Right lobe of liver (tissue), 6 donors: ENCODE results near the gene ITGA5. TPM values are rescaled to one million over a fixed set of nuclear protein-coding genes. Genes with fewer than 3 reads are reported as not detected.

ENCODE experiments used
- ATAC-seq, 4 donors: fragments of 200-7000 bp; cut with Tn5 transposase; one replicate each; pipeline ENCODE4 v1.9.1; 2020; ENCODE audit warnings: mild to moderate bottlenecking in 4 of 4, moderate library complexity in 4 of 4
- DNase-seq, 3 donors: peaks; one replicate each; pipeline ENCODE4 v3.0.0-alpha.2; 2020
- H3K27ac ChIP-seq, 3 donors: fragments of 200-600 bp; one replicate each; pipeline ENCODE4 v1.8.0; 2022
- H3K27me3 ChIP-seq, 2 donors: fragments of 200-600 bp; one replicate each; pipeline ENCODE4 v1.8.0; 2022
- H3K36me3 ChIP-seq, 4 donors: fragments of 200-600 bp; sonication (generic) in 1 of 4; one replicate each; pipeline versions ENCODE4 v1.5.1 to v1.8.0; 2017 to 2022; ENCODE audit warnings: control low read depth in 1 of 4
- H3K4me1 ChIP-seq, 4 donors: fragments of 200-600 bp; sonication (generic) in 1 of 4; one replicate each; pipeline versions ENCODE4 v1.5.1 to v1.8.0; 2017 to 2022; ENCODE audit warnings: control low read depth in 1 of 4
- H3K4me3 ChIP-seq, 3 donors: fragments of 200-600 bp; one replicate each; pipeline ENCODE4 v1.8.0; 2022
- H3K9me3 ChIP-seq, 4 donors: fragments of 200-600 bp; sonication (generic) in 1 of 4; one replicate each; pipeline versions ENCODE4 v1.5.1 to v1.8.0; 2017 to 2022; ENCODE audit warnings: control low read depth in 1 of 4
- CTCF ChIP-seq, 4 donors: fragments of 200-600 bp in 3 of 4; fragments of 450-650 bp in 1 of 4; IDR thresholded peaks; one replicate each; pipeline versions ENCODE4 v1.5.1 to v1.8.0; 2016 to 2022; ENCODE audit warnings: antibody characterized with exemption in 4 of 4, mild to moderate bottlenecking in 2 of 4
- POLR2A ChIP-seq: fragments of 450-650 bp; IDR thresholded peaks from one replicate; pipeline ENCODE4 v1.6.1; 2017; ENCODE audit warnings: antibody characterized with exemption, mild to moderate bottlenecking
- WGBS: methylation state at CpG from one replicate; pipeline ENCODE4 v1.1.6; 2018; ENCODE audit warnings: low coverage, low lambda C conversion rate; ENCODE audit not compliant: insufficient coverage; ENCODE audit errors: missing lambda C conversion rate; 5-methylcytosine and 5-hydroxymethylcytosine counted together
- intact Hi-C, 2 donors: fragments of 100-400 bp; cut with DNase I; formaldehyde crosslinking; loops; one replicate each; pipeline versions ENCODE4 v1.11.2 to v1.14.1; 2022
- total RNA-seq, 6 experiments: library from RNA; depleted of rRNA in 2 of 6; stranded (reverse); fragments of >200 nt in 2 of 6; fragmentation: NEBNext Ultra II Directional in 3 of 6; extraction: Animal tissue kit (Norgen Biotek cat#: 25700) in 3 of 6; gene quantifications; one replicate each; pipeline versions ENCODE4 v1.1.0 to v1.2.4, GENCODE V29; 2016 to 2023
- donor health status: DM: no; HTN: yes; CAD: no.
- donor health status: DM: no; HTN: no; CAD: no.
- donor health status: DM: no; HTN: no; CAD: no.
- donor health status: DM: no; HTN: yes; CAD: no.
- donor health status: DM: no; HTN: yes; CAD: no.

ITGA5 gene
- total RNA-seq, 6 experiments from 2014 or later, result 31.2 to 75.6 (median 35.5) TPM

- H3K27me3 ChIP-seq, result no peaks in the 10 kb centered on the region
- intact Hi-C loops, result no loop called here
- ATAC-seq, result peak in 3 of 4 donors; percentile 4 to 10 (median 8)
- no peaks in the 10 kb centered on the region for H3K9me3 ChIP-seq
- H3K4me3 ChIP-seq, result peak overlapping the region; percentile 67 to 88 (median 70)
- no peak for TF ChIP-seq POLR2A
- no peak for TF ChIP-seq CTCF (IDR thresholded peaks at IDR 0.05)
- 14% methylated on average over 11 of the region's 25 CpGs for WGBS
- peaks cover 0 to 46% (median 20%) of the 10 kb centered on the region in 4 donors for H3K4me1 ChIP-seq
- peak in 2 of 3 donors; percentile 58 to 67 for DNase-seq
- H3K36me3 ChIP-seq, result no peaks in the 10 kb centered on the region
- H3K27ac ChIP-seq, result peak overlapping the region; percentile 79 to 89 (median 86)
Observed at GRCh38 chr12:54417712-54418440, 1.2 kb downstream of the ITGA5 start.

- peak; percentile 3 to 24 (median 6) for ATAC-seq
- H3K27me3 ChIP-seq, result no peaks in the 10 kb centered on the region
- peak overlapping the region; percentile 67 to 88 (median 70) for H3K4me3 ChIP-seq
- intact Hi-C loops, result no loop called here
- no peaks in the 10 kb centered on the region for H3K9me3 ChIP-seq
- no peak for DNase-seq
- 10% methylated on average over 5 of the region's 5 CpGs for WGBS
- peak overlapping the region; percentile 79 to 89 (median 86) for H3K27ac ChIP-seq
- no peaks in the 10 kb centered on the region for H3K36me3 ChIP-seq
- peaks cover 0 to 54% (median 25%) of the 10 kb centered on the region in 4 donors for H3K4me1 ChIP-seq
- TF ChIP-seq CTCF (IDR thresholded peaks at IDR 0.05), result no peak
Observed at GRCh38 chr12:54416687-54417603, 2.1 kb downstream of the ITGA5 start.

GRCh38 chr12:54415221-54415929 lies 3.7 kb downstream of the ITGA5 start:
- Histone ChIP-seq H3K27me3 (no peaks in the 10 kb centered on the region), H3K27ac (peak overlapping the region; percentile 79 to 89 (median 80)), H3K9me3 (no peaks in the 10 kb centered on the region), H3K4me3 (peak overlapping the region; percentile 3 to 70 (median 18)), H3K4me1 (peaks cover 0 to 54% (median 28%) of the 10 kb centered on the region in 4 donors), H3K36me3 (peaks cover 0 to 10% (median 0%) of the 10 kb centered on the region in 4 donors)
- intact Hi-C loops, result no loop called here
- 42% methylated on average over 4 of the region's 4 CpGs for WGBS
- DNase-seq, result peak; percentile 75 to 90 (median 89)
- TF ChIP-seq CTCF (IDR thresholded peaks at IDR 0.05), result peak in 1 of 4 donors; percentile 19
- no peak for TF ChIP-seq POLR2A
- ATAC-seq, result peak; percentile 58 to 76 (median 70)
